BE2C (cell line): ENCODE data around the gene TLE4.

ENCODE experiments used
- DNase-seq: peaks from one replicate; pipeline ENCODE4 v3.0.0-alpha.2; 2020
- H3K27me3 ChIP-seq: fragments of 250-450 bp; sonication (Bioruptor Pico); 2 replicates; pipeline ENCODE4 v1.5.1; 2020; ENCODE audit warnings: mild to moderate bottlenecking
- H3K36me3 ChIP-seq: fragments of 250-450 bp; sonication (Bioruptor Pico); 2 replicates; pipeline ENCODE4 v1.5.1; 2020; ENCODE audit warnings: mild to moderate bottlenecking
- H3K4me1 ChIP-seq: fragments of 250-450 bp; sonication (Bioruptor Pico); 2 replicates; pipeline ENCODE4 v1.5.1; 2020
- H3K4me3 ChIP-seq: 2 replicates; pipeline ENCODE4 v1.5.1; 2011; ENCODE audit warnings: low read depth, low read length
- H3K9me3 ChIP-seq: fragments of 250-450 bp; sonication (Bioruptor Pico); 2 replicates; pipeline ENCODE4 v1.5.1; 2020
- CTCF ChIP-seq: IDR thresholded peaks from 2 replicates; pipeline ENCODE4 v1.5.1; 2012; ENCODE audit warnings: mild to moderate bottlenecking, low read depth, low read length

TLE4 gene

GRCh38 chr9:79665369-79665768, 93.6 kb downstream of the TLE4 start:
- Histone ChIP-seq H3K4me3 (no peak overlapping the region), H3K27me3 (no peaks in the 10 kb centered on the region), H3K36me3 (peaks cover 10% of the 10 kb centered on the region; the same call in 1 of the 2 replicates), H3K4me1 (peaks cover 31% of the 10 kb centered on the region), H3K9me3 (no peaks in the 10 kb centered on the region)
- DNase-seq, result no peak
- no peak for TF ChIP-seq CTCF

GRCh38 chr9:79665931-79666330, 94.2 kb downstream of the TLE4 start:
- H3K4me3 ChIP-seq, result no peak overlapping the region
- no peaks in the 10 kb centered on the region for H3K9me3 ChIP-seq
- no peak for DNase-seq
- no peak for TF ChIP-seq CTCF
- H3K27me3 ChIP-seq, result no peaks in the 10 kb centered on the region
- peaks cover 27% of the 10 kb centered on the region for H3K4me1 ChIP-seq
- peaks cover 12% of the 10 kb centered on the region; the same call in 1 of the 2 replicates for H3K36me3 ChIP-seq

- Histone ChIP-seq H3K36me3 (peaks cover 21% of the 10 kb centered on the region), H3K9me3 (no peaks in the 10 kb centered on the region), H3K4me3 (no peak overlapping the region), H3K4me1 (peaks cover 21% of the 10 kb centered on the region), H3K27me3 (no peaks in the 10 kb centered on the region)
- no peak for DNase-seq
- TF ChIP-seq CTCF, result no peak
Measured at GRCh38 chr9:79667120-79667519, 95.4 kb downstream of the TLE4 start.

DNA sequence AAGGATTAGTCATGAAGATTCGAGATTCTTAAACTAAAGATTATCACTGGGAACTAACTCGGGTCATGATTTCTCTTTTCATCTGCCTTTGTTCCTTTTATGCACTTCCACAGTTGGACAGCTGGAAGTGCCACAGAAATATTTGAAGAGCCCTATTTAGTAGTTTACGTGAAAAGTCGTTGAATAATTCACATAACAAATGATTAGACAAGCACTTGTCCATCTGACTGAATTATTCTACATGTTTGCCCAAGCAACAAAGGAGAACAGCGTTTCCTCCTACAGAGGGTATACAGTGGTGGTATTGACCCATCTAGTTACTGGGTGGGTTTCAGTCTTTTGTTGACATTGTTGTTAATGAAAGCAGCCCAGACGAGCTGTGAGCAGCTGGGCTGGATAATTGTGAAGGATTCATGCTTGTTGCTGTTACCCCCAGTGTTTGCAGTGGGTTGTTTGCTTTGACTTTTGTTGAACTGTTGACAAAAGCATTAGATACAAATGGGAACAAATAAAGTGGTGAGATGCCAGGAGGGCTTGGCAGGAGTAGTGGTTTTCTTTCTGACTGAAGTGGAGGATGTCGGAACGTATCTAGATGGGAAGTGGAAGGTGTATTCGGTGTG, 96.2 kb downstream of the TLE4 start:
- TF ChIP-seq CTCF, result no peak
- no peaks in the 10 kb centered on the region for H3K9me3 ChIP-seq
- H3K4me1 ChIP-seq, result peaks cover 20% of the 10 kb centered on the region
- H3K4me3 ChIP-seq, result no peak overlapping the region
- H3K27me3 ChIP-seq, result no peaks in the 10 kb centered on the region
- H3K36me3 ChIP-seq, result peaks cover 23% of the 10 kb centered on the region
- no peak for DNase-seq

- Histone ChIP-seq H3K4me3 (no peak overlapping the region), H3K27me3 (no peaks in the 10 kb centered on the region), H3K4me1 (peaks cover 14% of the 10 kb centered on the region), H3K36me3 (peaks cover 32% of the 10 kb centered on the region), H3K9me3 (no peaks in the 10 kb centered on the region)
- DNase-seq, result no peak
- no peak for TF ChIP-seq CTCF
Measured at GRCh38 chr9:79668956-79669355, 97.2 kb downstream of the TLE4 start.

- Histone ChIP-seq H3K36me3 (peaks cover 32% of the 10 kb centered on the region), H3K9me3 (no peaks in the 10 kb centered on the region), H3K27me3 (no peaks in the 10 kb centered on the region), H3K4me1 (peaks cover 1% of the 10 kb centered on the region; the same call in 1 of the 2 replicates), H3K4me3 (no peak overlapping the region)
- no peak for TF ChIP-seq CTCF
- DNase-seq, result no peak
Measured at GRCh38 chr9:79670269-79670961, 98.7 kb downstream of the TLE4 start.
